SKM-1 treated with dmso at 0.1 percent for 144 hours (cell line): ENCODE results near the gene PGS1.
A peak's percentile ranks its signal among the peaks of the same experiment; 100 is the strongest.

Experiments used
- DNase-seq: peaks from one replicate; lab custom pipeline; 2025; ENCODE audit not compliant: unreplicated experiment; lab: John Stamatoyannopoulos, UW

PGS1 gene

GRCh38 chr17:78406920-78407319, 28.5 kb downstream of the PGS1 start:
- DNase-seq, result no peak

- DNase-seq, result no peak
Observed at GRCh38 chr17:78407387-78408000, 29.0 kb downstream of the PGS1 start.

DNA sequence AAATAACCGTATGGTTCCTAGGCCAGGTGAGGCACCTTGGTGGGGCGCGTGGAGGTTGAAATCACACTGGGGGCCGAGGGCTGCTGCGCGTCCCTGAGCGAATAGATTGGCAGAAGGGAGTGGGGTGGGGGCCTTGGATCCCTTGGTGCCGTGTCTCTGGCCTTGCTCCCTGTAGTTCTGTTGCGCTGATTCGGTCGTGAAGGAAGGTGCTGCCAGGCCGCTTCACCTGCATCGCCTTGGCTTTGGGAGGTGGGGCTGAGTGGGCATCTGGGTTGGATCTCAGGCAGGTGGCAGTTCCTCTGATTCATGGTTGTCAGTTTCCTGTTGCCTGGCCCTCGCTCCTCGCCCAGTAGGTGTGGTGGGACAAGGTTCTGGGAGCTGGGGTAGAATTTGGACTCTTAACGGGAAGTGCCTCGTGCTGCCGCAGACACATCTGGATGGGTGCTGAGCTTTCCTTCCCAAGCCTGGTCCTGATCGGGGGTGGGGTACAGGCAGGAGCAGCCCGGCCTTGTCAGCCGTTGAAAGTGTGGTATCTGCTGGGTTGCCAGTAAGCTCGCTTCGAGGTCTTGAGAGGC, 30.1 kb downstream of the PGS1 start:
- DNase-seq, result no peak

DNA sequence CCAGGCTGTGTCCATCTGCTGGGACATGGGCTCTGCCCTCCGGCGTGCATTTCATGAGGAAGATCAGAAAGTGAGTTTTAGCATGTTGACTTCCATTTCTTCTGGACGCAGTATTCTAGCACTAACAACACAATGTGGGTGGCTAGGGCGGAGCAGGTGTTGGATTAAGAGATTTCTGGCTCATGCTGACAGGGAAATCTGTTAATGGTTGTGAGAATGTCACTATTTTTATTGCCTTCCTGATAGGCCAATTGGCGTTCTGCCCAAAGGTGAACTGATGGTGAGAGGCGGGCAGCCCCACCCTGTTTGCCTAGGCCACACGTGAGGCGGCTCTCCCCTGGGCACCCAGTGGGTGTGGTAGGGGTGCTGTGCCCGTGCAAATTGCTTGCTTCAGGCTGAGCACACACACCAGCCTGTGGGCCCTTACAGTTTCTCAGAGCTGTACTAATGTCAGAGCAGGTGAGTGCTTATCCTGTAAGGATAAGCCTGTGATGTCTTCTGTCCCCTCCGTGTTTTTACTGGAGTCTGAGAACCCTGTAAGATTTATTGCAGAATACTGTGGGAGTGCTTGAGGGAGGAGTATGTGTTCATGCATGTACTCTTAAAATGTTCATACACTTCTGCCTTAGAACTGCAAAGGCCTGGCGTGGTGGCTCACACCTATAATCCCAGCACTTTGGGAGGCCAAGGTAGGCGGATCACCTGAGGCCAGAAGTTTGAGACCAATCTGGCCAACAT, 30.9 kb downstream of the PGS1 start:
- DNase-seq, result no peak

DNA sequence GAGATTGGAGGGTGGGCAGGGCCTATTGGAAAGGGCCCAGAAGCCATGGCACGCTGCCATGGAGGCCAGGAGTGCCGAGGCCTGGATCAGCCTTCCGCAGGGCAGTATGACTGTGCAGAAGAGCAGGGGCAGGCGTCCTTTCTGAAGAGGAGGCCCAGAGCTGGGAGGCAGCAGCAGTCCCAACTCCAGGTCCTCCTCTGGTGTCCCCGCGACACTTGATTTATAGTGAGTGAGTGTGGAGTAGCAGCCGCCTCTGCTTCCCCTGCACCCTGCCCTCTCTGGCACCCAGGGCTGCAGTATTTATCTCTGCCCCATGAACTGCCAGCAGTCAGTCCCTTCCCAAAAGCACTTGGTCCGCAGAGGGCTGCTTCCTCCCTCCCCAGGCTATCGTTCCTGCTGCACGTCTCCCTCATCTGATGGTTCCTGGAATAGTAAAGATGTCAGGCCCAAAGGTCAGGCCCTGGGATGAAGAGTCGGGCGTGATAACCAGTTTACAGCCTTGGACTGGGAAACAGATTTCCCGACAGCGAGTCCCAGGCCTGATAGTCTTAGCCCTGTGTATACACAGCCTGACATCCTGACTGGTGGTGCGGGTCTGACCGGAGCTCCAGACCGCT, 32.9 kb downstream of the PGS1 start:
- no peak for DNase-seq

DNA sequence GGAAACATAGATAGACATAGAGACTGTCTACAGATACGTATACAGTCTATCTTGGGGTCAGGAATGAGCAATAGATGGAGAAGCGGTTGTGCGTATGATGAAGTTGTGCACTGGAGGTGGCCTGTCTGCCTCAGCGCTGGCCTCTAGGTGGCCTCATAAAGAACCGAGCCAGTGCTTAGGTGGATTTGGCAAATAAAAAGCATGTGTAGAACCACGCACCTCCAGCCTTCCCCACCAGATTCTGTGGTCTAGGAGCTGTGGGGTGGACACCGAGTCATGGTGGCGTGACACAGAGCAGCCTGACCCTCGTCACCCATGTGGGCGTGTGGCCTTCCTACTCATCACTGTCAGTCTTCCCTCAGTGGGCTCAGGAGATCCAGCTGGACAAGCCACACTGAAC, 34.0 kb downstream of the PGS1 start:
- DNase-seq, result no peak

- no peak for DNase-seq
Observed at GRCh38 chr17:78414178-78415162, 36.0 kb downstream of the PGS1 start.

- no peak for DNase-seq
Observed at GRCh38 chr17:78415821-78416711, 37.6 kb downstream of the PGS1 start.

- DNase-seq, result peak; percentile 46
Observed at GRCh38 chr17:78416791-78417530, 38.5 kb downstream of the PGS1 start.

- no peak for DNase-seq
Observed at GRCh38 chr17:78417531-78417909, 39.1 kb downstream of the PGS1 start.

DNA sequence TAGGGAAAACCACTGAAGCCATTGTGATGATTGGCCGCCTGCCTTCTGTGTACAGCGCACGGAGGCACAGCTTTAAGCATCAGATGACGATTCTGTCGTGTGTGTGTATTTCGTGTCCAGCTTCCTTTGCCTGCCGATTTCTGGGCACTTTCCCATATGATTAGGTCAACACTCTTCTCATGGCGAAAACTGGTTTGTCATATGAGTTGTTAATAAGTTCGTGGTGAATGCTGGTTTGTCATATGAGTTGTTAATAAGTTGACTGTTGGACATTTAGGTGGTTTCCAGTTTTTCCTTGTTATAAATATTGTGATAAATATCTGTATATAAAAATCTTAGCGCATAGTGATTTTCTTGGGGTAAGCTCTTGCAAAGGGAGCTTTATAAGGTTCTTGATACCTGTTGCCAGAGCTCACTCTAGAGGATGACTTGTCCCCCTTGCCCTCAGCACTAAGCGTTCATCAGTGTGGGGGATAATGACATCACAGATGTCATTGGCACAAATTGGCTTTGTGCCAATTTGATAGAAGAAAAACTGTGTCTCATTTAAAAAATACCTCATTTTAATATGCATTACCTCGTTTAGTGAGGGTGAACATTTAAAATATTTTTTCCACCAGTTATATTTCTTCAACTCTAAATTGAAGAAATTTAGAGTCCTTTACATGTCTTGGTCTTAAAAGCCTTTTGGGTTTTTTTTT, 40.0 kb downstream of the PGS1 start:
- DNase-seq, result no peak

DNA sequence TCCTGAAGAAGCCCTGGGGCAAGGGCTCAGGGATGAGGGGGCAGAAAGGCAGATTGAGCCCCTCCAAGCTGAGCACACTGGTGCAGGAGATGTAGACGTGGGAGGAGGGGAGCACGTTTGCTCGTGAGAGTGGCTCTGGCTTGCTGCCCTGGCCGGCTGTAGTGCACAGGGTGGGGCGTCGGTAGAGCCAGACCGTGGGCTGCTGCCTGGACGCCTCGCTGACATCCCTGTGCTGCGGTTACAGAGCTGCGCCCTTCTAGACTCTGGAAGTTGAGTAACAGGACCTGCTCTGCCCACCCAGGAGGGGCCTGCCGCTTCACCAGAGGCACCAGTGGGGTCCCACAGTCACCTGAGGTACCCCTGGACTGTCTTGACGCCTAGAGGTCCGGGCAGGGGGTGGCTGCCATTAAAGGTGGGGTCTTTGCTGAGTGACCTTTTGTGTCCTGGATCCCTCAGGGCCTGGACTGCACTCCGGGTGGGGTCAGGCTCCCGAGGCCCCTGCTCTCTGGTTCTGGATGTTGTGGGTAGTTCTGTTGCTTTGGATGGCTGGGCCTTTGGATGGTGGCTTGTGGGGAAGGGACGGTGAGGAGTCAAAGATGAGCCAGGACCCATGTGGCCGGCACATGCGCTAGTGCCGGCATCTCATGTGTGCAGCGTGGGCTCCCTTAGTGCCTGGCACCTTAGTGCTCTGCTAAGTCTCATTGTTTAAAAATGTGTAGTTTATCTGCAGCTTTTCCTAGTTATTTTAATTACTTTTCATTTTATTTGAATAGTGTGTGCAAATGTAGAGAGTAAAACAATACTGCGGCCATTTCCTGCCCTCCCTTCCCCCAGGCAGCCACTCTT, 41.7 kb downstream of the PGS1 start:
- no peak for DNase-seq

DNA sequence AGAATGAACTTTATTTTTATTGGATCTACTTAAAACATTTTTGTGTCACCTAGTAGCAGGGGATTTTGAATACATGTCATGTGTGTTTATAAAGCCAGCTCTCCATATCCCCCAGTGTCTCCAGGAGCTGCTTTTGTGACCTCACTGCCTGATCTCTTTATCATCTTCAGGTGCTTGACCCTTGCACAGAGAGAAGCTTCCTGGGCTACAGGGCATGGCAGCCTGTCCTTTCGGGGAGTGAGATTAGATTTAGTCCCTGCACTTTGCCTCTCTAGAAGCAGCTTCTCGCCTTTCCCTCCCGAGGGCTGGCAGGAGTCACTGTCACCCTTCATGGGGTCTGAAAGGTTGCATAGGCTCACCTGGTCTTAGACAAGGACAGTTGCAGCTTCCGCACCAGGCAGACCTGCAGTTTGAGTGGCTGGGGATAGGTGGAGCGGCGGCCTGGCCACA, 42.7 kb downstream of the PGS1 start:
- DNase-seq, result no peak

DNA sequence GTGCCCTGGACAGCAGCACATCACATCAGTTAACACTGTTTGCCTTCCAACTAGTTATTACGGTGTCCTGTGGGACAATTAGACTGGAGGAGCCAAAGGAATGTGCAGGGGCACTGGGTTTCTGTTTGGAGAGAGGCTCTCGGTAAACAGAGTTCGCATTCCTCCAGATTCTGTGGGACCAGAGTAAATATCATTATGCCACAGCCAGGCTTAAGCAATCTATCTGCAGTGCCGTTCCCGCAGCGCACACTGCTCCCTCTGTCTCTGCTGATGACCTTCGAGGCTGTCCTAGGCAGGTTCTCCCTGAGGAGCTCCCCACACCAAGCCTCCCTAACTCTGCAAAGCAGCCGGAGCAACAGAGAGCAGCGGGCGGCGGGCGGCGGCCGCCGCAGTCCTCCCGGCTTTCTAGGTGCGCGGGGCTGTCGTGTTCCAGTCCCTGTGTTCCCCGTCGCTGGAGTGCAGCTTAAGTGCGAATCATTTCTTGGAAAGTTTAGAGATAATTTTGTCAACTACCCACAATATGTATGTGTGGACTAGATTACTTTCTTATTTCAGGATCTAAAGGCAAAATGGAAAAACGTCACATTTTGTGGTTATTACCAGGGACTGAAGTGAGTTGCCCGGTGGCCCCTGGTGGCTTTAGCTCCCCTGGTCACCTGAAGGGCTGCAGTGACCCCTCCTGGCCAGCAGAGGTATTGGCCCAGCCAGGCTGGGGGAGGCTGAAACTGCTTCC, 43.3 kb downstream of the PGS1 start:
- DNase-seq, result peak; percentile 68

DNA sequence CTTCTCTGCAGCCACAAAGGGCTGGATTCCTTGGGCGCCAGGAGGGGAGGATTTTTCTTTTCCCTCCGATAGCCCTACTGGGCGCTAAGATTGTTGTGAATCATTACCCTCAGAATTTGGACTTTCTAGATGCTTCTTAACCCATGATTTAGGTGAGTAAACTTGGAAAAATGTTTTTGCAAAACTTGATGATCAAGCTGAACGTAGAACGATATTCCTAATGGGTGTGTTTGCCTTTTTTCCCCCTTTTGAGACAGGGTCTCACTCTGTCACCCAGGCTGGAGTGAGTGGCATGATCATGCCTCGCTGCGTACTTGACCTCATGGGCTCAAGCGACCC, 43.8 kb downstream of the PGS1 start:
- no peak for DNase-seq

DNA sequence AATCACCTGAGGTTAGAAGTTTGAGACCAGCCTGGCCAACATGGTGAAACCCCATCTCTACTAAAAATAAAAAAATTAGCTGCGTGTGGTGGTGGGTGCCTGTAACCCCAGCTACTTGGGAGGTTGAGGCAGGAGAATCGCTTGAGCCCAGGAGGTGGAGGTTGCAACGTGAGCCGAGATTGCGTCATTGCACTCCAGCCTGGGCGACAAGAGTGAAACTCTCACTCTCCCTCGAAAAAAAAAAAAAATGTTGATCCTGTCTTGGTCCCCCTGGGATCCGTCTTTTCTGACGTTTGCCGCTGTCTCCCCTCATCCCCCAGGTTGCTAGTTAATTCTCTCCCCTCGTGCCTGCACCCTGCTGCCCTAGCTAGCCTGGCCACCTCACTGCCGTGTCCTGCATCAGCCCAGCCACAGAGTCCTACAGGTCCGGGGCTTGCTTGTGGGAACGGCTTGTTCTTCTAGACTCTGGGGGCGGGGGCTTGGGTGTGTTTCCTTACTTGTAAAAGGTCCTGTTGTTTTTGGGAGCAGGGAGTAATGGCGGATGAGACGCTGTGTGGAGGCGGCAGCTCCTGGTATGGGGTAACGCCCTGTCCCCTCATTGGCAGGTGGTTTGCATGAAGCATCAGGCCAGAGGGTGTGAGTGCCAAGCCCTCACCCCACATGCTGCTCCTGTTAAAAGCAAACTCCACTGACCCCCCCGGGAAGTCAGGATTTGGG, 44.6 kb downstream of the PGS1 start:
- no peak for DNase-seq
